NCI-H1436 (cell line): ENCODE measurements around the gene STPG4.
"Not testable (repeated sequence)": the region's sequence is repeated elsewhere in the genome, so short reads cannot be mapped to it uniquely, and the experiment has no call there.

ENCODE experiments used
- DNase-seq: peaks from one replicate; lab custom pipeline; 2025; lab: John Stamatoyannopoulos, UW

STPG4 gene

DNA sequence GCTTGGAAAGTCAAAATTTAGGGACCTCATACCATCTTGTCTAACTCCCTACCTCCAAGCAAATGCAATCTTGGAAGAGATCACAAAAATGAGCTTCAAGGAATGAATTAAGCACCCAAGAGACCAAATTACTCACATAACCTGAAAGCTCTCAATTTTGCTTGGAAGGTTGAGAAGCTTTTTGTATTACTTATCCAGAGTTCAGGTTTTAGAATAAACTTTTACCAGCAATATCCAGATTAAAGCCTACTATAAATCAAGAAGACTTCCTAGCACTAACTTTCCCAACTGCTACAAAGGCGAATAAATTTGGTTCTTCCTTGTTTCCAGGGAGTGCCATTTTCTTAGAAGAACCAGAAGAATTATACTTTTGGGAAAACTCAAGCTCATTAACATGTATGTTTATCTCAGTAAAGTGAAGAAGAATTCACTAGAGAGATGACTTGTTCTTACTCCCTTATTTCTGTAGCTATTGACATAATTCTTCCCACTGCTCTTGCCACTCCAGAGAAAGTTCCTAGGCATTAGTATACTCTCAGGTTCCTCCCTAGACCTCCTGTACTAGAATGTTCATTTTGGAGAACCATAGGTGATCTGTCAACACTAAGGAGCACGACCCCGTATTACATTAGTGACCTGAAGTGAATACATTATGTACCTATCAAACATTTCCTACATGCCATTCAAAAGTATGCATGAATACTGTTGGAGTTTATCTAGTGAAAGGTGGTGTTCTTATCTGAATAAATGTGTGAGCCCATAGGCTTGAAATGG is 18.0 kb upstream of the STPG4 start:
- DNase-seq = no peak

DNA sequence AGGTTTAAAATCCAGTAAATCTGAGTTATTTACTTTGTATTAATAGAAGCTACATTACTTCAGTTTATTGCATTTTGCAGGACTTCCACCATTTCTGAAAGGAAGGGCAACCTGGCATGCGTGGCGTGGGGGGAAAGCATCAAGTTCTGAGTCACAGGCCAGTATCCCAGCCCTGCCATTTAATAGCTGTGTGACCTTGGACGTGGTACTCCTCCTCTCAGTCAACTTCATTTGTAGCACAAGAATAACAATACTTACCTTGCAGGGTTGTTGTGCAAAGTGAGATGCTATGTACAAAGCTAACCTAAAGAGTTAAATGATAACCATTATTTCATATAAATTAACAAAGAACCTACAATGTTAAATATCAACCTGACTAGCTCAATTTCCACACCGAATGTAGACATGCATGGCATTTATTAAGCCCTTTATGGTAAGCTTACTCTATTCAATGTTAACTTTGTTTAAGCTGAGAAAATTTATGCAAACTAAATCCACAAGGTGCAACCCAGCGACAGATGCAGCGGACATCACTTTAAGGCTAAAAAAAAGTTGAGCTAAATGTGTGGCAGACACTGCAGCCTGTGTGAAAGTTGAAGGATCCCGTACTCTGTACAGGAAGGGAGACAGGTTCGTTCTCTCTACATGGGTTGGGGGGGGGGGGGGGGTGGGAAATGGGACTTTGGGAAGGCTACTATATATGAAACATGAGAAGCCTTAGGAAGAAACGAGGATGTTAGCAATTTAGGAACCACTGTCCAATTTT is 17.2 kb upstream of the STPG4 start:
- DNase-seq = no peak

DNA sequence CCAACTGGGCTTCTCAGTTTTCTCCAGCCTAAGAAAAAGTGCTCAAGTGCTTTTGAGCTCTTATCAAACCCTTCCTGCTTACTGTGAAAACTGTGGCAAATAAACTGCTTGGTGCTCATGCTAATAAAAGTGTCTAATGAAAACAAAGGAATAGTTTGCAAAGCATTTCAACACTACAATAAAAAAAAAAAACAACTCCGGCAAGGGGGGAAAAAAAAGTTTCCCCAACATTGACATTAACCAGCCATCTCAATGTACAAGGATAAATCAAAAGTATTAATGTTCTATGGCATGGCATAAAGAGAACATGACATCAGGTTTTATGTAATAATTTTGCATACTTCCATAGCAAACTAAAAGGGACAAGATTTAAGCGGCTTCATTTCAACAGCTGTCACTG is 14.7 kb upstream of the STPG4 start:
- DNase-seq = no peak

DNA sequence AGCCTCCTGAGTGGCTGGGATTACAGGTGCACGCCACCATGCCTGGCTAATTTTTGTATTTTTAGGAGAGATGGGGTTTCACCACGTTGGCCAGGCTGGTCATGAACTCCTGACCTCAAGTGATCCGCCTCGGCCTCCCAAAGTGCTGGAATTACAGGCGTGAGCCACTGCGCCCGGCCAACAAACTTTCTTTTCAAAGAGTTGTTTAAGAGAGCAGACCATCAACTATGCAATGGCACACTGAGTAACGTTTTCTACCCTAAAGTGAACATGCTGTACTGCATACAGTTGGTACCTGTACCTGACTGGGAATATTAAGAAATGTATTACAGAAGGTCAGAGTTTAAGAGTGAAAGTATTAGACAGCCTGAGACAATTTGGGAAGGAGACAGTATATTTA is 13.8 kb upstream of the STPG4 start:
- DNase-seq = not testable (repeated sequence)

DNA sequence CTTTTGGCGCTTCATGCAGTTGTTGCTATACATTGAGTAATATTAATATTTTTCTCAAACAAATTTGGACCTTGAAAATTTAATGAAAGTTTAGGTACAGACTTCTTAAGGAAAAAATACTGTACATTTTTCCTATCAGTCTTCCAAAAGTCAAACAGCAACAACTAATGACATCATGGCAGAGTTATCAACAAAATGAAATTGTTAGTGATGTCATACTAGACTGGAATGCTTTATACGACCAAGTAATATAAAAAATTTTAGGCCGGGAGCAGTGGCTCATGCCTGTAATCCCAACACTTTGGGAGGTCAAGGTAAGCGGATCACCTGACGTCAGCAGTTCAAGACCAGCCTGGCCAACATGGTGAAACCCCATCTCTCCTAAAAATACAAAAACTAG is 12.0 kb upstream of the STPG4 start:
- no peak for DNase-seq

DNA sequence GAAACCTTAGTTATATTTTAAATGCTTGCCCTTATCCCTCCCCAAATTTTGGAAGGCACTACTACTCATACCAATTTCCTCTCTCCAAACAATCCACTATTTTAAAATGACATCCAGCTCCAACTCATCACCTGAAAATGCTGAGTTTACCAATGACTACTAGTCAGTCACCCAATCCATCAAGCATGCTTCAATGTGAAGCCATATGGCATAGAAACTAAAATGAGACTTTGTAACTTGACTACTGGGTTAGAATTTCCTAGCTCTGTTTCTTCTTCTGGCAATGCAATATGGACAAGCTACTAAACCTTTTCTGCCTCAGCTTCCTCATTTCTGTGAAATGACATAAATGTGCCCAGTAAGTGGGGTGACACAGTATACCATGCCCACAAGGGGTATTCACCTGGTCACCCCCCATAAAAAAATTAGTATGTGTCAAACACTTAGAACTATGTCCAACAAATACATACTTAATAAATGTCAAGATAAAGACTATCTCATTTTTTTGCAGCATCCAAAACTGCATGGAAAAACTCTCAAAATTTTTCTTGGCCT is 10.0 kb upstream of the STPG4 start:
- DNase-seq = no peak

DNA sequence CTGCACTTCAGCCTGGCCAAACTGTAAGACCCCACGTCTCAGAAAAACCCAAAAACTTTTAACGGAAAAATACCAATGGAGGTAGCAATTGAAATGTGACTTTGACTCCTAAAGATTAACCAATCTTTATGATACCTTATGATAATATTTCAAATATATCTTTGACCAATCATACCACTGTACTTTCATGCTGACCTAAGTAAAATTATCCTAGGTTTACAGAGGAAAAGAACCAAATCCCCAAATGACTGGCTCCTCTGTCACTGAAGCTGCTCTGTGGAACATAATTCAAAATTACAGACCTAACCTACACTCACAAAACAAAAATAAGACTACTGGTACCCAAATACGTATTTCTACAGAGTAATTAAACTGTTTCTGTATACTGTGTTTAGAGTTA is 7.7 kb upstream of the STPG4 start:
- no peak for DNase-seq

DNA sequence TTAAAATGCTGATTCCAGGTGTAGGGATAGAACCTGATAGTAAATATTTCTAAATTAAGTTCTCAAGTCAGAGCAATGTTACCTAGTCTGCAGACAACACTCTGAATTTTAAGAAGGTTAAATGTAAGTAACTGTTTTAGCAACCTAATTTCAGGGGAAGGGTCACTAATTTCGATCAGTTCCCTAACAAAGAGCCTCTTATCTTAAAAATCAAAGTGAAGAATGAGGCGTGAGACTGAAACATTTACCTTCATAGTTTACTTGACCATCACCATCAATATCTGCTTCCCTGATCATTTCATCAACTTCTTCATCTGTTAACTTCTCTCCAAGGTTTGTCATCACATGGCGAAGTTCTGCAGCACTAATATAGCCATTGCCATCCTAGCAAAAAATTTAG is 6.4 kb upstream of the STPG4 start:
- no peak for DNase-seq

DNA sequence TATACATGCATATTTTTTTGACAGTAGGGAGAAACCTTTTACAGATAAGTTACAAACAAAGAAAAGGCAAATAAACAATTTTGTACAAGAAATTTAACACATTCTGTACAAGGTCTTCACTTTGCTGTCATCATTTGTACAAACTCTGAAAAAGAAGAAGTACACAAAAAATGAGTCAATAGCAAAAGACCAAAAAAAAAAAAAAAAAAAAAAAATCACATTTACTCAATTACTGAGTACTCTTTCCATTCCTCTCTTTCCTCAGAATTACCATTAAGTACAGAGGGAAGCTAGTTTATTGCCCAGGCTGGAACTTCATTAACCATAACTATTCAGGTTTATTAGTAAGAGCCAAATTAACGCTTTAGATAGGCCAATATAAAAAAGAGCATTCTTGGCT is 5.6 kb upstream of the STPG4 start:
- no peak for DNase-seq

DNA sequence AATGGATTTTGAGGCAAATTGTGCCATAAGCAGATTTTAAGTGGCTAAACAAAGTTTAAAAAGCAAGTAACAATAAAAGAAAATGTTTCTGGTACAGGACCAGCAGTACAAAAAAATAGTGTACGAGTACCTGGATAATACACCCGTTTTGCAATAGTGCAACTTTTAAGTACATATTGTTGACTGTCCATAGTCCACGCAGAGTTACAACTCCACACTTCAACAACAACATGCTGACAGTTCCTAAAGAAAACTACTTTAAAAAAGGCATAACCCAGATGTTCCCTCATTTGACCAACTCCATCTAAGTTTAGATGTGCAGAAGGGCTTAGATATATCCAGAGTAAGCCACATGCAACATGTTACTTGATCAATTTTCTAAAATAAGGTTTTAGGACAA is 5.1 kb upstream of the STPG4 start:
- no peak for DNase-seq

DNA sequence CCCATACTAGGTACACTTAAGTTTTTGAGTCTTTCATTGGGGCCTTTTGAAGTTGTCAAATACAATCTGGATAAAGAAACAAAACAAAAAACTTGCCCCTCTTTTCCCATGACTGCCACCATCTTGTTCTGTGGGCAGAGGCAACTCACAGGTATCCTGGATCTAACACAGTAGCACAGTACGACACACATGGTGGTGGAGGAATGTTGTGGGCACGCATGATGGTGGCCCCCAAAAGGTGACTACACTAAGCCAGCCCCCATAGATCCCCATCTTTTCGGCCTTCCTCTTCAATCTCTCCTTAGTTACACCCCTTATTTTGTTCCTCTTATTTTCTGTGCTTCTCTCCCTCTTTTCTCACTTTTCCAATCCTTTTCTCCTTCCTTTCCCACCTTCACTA is 4.5 kb upstream of the STPG4 start:
- no peak for DNase-seq

DNA sequence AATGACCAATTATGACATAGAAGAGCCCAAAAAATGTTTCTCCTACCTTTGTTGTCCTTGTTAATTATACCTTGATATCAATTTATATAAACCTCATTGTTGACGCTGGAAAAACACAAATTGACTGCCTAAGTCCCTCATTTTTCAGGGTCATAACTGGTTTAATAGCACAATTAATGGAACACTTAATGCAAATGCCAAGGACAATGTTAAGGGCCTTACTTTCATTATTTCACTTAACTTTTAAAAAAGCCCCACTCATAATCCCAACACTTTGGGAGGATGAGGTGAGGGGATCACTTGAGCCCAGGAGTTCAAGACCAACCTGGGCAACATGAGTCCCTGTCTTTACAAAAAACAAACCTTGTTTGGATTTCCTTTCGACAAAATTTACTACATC is 3.5 kb upstream of the STPG4 start:
- DNase-seq = no peak

DNA sequence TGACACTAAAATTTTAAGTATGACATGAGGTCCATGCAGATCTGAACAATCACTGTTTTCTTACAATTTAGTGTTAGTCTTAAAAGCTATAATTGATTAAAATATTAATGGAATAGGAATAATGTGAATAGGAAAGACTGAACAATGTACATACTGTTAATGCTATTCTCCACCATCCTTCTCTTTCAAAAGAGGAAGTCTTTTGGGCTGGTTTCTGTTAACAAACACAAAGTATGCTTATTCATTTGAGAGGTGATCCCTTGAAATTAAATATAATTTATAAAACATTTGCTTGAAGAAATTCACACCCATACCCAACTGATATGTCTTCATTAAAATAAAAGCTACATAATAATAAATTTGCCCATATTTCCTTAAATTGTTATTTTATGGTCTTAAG is 2.3 kb downstream of the STPG4 start:
- no peak for DNase-seq

DNA sequence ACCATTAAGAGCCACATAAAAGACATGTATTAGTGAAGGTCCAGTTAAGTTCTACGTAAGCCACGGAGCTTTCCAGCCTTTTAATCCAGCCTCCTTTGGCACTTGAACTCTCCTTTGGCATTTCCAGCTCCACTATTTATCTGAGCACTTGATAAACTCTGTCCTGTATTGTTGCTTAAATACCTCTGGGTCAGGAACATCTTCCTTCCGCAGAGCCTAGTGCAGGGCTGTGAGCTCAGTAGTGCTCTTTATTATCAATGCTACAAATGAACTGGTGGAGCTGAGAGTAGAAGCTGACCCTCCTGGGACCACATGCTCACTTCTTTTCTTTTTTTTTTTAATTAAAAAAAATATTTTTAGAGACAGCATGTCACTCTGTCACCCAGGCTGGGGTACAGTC is 4.9 kb downstream of the STPG4 start:
- no peak for DNase-seq

DNA sequence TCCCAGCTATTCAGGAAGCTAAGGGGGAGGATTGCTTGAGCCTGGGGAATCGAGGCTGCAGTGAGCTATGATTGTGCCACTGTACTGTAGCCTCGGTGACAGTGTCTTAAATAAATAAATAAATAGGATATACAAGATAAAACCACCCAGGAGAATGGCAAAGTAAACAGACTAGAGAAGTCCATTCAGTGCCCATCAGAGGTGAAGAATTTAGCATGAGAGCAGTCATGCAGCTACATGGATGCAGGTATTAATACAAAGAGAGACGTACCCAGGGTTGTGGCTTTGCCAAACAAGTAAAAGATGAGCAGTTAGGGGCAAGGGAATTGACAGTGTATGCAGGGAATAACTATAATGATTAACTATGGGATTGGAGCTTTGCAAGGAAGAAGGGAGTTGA is 8.1 kb downstream of the STPG4 start:
- no peak for DNase-seq

DNA sequence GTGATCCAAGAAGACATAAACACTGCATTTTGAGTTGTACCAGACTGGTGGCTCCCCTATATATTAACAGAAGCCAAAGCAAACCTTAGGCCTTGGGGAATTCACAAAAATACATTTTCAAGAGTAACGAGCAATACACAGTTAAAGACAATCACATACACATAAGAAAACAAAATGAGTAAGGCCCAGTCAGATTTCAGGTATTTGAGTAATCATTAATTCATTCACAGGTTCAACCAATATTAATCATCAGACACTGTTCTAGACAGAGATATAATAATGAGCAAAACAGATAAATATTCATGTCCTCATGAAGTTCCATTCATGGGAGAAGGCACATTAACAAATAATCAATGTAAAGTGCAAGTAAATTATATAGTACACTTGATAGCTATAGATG is 9.6 kb downstream of the STPG4 start:
- DNase-seq = no peak

DNA sequence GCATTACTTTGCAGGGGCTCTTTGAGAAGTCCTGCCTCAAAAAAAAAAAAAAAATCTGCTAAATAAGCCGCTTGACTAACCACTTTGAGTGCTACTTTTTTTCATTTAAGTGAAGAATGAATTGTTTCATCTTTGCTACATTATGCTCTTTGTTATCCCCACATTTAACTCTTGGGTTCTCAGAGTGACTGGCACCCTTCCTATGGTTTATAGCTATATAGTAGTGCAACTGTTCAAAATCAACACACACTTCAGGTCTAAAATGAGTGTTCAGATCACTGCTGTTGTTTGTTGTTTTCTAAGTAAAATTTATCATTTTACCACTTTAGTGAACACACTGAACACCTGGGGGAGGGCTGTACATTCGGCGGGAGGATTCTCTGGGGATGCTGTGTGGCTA is 13.6 kb downstream of the STPG4 start:
- no peak for DNase-seq

DNA sequence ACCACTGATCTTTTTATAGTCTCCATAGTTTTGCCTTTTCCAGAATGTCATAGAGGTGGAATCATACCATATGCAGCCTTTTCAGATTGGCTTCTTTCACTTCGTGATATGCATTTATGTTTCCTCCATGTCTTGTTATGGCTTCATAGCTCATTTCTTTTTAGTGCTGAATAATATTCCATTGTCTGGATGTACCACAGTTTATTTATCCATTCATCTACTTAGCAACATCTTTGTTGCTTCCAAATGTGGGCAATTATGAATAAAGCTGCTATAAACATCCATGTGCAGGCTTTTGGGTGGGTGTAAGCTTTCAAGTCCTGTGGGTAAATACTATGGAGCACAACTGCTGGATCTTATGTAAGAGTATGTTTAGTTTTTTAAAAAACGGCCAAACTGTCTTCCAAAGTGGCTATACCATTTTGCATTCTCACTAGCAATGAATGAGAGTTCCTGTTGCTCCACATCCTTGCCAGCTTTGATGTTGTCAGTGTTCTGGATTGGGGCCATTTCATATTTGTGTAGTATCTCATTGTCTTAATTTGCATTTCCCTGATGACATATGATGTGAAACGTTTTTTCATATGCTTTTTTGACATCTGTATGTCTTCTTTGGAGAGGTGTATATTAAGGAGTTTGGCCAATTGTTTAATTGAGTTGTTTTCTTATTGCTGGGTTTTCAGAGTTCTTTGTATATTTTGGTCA is 20.6 kb downstream of the STPG4 start:
- DNase-seq = no peak

DNA sequence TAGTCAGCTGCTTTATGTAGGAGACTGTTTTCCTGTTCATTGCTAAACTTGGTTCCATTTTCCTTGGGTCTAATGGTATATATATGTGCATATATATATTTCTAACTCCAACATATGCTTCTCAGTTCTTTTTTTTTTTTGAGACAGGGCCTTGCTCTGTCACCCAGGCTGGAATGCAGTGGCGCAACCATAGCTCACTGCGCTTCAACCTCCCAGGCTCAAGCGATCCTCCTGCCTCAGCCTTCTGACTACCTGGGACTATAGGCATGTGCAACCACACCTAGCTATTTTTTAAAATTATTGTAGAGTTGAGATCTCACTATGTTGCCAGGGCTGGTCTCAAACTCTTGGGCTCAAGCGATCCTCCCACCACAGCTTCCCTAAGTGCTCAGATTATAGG is 22.1 kb downstream of the STPG4 start:
- no peak for DNase-seq

DNA sequence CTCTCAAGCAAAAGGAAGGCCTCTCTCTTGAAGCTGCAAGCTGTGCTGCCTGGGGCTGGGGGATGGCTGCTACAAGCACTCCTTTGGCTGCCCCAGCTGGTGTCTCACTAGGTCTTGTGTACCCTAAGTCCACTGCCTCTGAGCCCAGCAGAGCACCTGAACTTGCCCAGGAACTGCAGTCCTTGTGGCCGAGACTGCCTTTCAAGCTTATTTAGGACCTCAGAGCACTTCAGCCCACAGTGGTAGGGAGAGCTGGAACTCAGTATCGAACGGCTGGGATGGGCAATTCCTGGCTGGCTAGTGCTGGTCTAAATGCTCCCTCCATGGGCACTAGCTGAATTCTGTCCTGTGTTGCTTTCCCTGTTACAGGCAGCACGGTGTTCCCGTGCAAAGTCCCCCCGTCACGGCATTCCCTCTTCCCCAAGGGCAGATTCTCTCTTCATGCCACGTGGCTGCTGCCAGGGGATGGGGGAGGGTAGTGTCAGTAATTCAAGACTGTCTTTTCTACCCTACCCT is 25.9 kb downstream of the STPG4 start:
- no peak for DNase-seq

DNA sequence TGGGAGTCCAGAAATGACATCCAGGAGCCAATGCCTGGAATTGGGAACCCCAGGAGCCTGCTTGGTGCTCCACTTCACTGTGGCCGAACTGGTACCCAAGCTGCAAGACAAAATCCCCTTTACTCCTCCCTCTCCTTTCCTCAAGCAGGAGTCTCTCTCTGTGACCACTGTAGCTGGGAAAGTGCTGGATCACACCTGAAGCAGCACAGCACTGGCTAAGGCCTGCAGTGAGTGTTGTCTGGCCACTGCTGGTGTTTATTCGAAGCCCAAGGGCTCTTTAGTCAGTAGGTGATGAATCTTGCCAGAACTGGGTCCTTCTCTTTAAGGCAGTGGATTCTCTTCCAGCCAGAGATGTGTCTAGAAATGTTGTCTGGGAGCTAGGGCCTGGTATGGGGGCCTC is 26.4 kb downstream of the STPG4 start:
- DNase-seq = no peak

DNA sequence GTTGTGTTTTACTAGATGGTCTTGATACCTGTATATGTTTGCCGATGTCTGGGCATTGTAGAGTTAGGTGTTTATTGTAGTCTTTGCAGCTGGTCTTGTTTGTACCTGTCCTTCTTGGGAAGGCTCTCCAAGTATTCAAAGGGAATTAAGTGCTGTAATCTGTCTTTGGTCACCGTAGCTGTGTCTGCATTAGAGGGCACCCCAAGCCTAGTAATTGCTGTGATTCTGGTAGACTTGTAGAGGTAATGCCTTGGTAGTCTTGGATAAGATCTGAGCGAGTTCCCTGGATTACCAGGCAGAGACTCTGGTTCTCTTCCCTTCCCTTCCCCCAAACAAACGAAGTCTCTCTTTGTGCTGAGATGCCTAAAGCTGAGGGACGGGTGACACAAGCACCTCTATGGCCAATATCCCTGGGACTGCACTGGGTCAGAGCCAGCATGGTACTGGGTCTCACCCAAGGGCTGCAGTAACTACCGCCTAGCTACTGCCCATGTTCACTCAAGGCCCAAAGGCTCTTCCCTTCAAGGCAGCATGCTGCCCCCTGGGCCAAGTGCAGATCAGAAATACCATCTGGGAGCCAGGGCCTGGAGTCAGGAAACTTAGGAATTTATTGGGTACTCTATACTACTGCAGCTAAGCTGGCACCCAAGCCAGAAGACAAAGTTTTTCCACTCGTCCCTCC is 27.1 kb downstream of the STPG4 start:
- DNase-seq = no peak
